ENCODE data around the gene MATCAP1. TPM values are rescaled to one million over a fixed set of nuclear protein-coding genes. Genes with fewer than 3 reads are reported as not detected.
A peak's percentile ranks its signal among the peaks of the same experiment; 100 is the strongest.

The MATCAP1 gene
- total RNA-seq, 1 experiment from 2014 or later: 22.2 TPM

GRCh38 chr16:67176662-67177061 is 7.1 kb downstream of the MATCAP1 start:
- ChIA-PET CTCF (interaction anchor here (0.9 to 1.1 kb wide), 2 partner anchors 196 to 278 kb away, joined by 4 to 6 read pairs; no protein-coding TSS in a partner anchor), POLR2A (no interaction called here)
- no TSS peak for BruUV-seq (replicated peaks)
- no peaks in the 10 kb centered on the region for H3K9me3 Mint-ChIP-seq (ENCODE audit: unreplicated experiment)
- DNase-seq: no peak
- no peak overlapping the region for H3K27ac Mint-ChIP-seq (ENCODE audit: unreplicated experiment)
- intact Hi-C loops (cut with micrococcal nuclease; ENCODE audit: unreplicated experiment): no loop called here
- no peaks in the 10 kb centered on the region for H3K36me3 ChIP-seq (ENCODE audit: control insufficient read depth, insufficient read depth, low read length)
- no peaks in the 10 kb centered on the region for H3K27me3 ChIP-seq (replicated peaks; ENCODE audit: control insufficient read depth, insufficient read depth, low read length)
- H3K4me1 Mint-ChIP-seq (ENCODE audit: low read depth, unreplicated experiment): peaks cover 33% of the 10 kb centered on the region
- H3K4me1 ChIP-seq: peaks cover 18% of the 10 kb centered on the region
- no peak for TF ChIP-seq CTCF (IDR thresholded peaks at IDR 0.05; ENCODE audit: insufficient read depth in 1 of 2, low read depth in 1 of 2, low read length in 1 of 2, severe bottlenecking in 1 of 2, unreplicated experiment in 1 of 2)
- no peak overlapping the region for H3K4me3 Mint-ChIP-seq (ENCODE audit: unreplicated experiment)
- H3K4me3 ChIP-seq (ENCODE audit: low read depth, low read length): no peak overlapping the region
- peaks cover 31% of the 10 kb centered on the region for H3K36me3 Mint-ChIP-seq (ENCODE audit: insufficient read depth, unreplicated experiment)
- H3K9me3 ChIP-seq: no peaks in the 10 kb centered on the region
- no peaks in the 10 kb centered on the region for H3K27me3 Mint-ChIP-seq (ENCODE audit: insufficient read depth, unreplicated experiment)

GRCh38 chr16:67174706-67175231 is 9.0 kb downstream of the MATCAP1 start:
- no peaks in the 10 kb centered on the region for H3K9me3 Mint-ChIP-seq (ENCODE audit: unreplicated experiment)
- peaks cover 43% of the 10 kb centered on the region for H3K4me1 Mint-ChIP-seq (ENCODE audit: low read depth, unreplicated experiment)
- POLR2A ChIA-PET: no interaction called here
- Histone ChIP-seq H3K4me3 (ENCODE audit: low read depth, low read length) (peak overlapping the region; percentile 41), H3K27me3 (replicated peaks; ENCODE audit: control insufficient read depth, insufficient read depth, low read length) (no peaks in the 10 kb centered on the region), H3K9me3 (no peaks in the 10 kb centered on the region), H3K36me3 (ENCODE audit: control insufficient read depth, insufficient read depth, low read length) (no peaks in the 10 kb centered on the region), H3K4me1 (peaks cover 29% of the 10 kb centered on the region)
- no TSS peak for BruUV-seq (replicated peaks)
- peaks cover 39% of the 10 kb centered on the region for H3K36me3 Mint-ChIP-seq (ENCODE audit: insufficient read depth, unreplicated experiment)
- DNase-seq: no peak
- CTCF ChIA-PET: interaction anchor here (0.6 to 1.8 kb wide), 7 partner anchors 10 to 1279 kb away, joined by 3 to 4 read pairs (median 3); partner anchors contain the start of gene NFATC3
- H3K27me3 Mint-ChIP-seq (ENCODE audit: insufficient read depth, unreplicated experiment): no peaks in the 10 kb centered on the region
- H3K27ac Mint-ChIP-seq (ENCODE audit: unreplicated experiment): no peak overlapping the region
- H3K4me3 Mint-ChIP-seq (ENCODE audit: unreplicated experiment): no peak overlapping the region
- TF ChIP-seq CTCF (IDR thresholded peaks at IDR 0.05; ENCODE audit: insufficient read depth in 1 of 2, low read depth in 1 of 2, low read length in 1 of 2, severe bottlenecking in 1 of 2, unreplicated experiment in 1 of 2): no peak
- intact Hi-C loops (cut with micrococcal nuclease; ENCODE audit: unreplicated experiment): loop anchor here (1.0 kb wide), 1 partner anchor 12 kb away; no protein-coding TSS in a partner anchor

- H3K27ac Mint-ChIP-seq (ENCODE audit: unreplicated experiment): peak overlapping the region; percentile 53
- no peaks in the 10 kb centered on the region for H3K27me3 ChIP-seq (replicated peaks; ENCODE audit: control insufficient read depth, insufficient read depth, low read length)
- CTCF ChIA-PET: interaction anchor here (0.6 to 1.8 kb wide), 12 partner anchors 10 to 1280 kb away, joined by 3 to 5 read pairs (median 3); partner anchors contain the start of gene NFATC3
- intact Hi-C loops (cut with micrococcal nuclease; ENCODE audit: unreplicated experiment): loop anchor here (1.0 kb wide), 1 partner anchor 12 kb away; no protein-coding TSS in a partner anchor
- H3K27me3 Mint-ChIP-seq (ENCODE audit: insufficient read depth, unreplicated experiment): no peaks in the 10 kb centered on the region
- peak; percentile 82 to 86 for DNase-seq
- TF ChIP-seq CTCF (IDR thresholded peaks at IDR 0.05; ENCODE audit: insufficient read depth in 1 of 2, low read depth in 1 of 2, low read length in 1 of 2, severe bottlenecking in 1 of 2, unreplicated experiment in 1 of 2): peak in 1 of 2 experiments; percentile 50
- peak overlapping the region; percentile 41 for H3K4me3 ChIP-seq (ENCODE audit: low read depth, low read length)
- TSS peak; percentile 5 for BruUV-seq (replicated peaks)
- no peaks in the 10 kb centered on the region for H3K9me3 ChIP-seq
- POLR2A ChIA-PET: interaction anchor here (0.8 kb wide), 1 partner anchor 13 kb away, joined by 3 read pairs; no protein-coding TSS in a partner anchor
- H3K36me3 Mint-ChIP-seq (ENCODE audit: insufficient read depth, unreplicated experiment): peaks cover 39% of the 10 kb centered on the region
- H3K4me1 ChIP-seq: peaks cover 36% of the 10 kb centered on the region
- H3K36me3 ChIP-seq (ENCODE audit: control insufficient read depth, insufficient read depth, low read length): no peaks in the 10 kb centered on the region
- H3K4me3 Mint-ChIP-seq (ENCODE audit: unreplicated experiment): peak overlapping the region; percentile 78
- H3K4me1 Mint-ChIP-seq (ENCODE audit: low read depth, unreplicated experiment): peaks cover 42% of the 10 kb centered on the region
- H3K9me3 Mint-ChIP-seq (ENCODE audit: unreplicated experiment): no peaks in the 10 kb centered on the region
Measured at GRCh38 chr16:67173808-67174705, 9.7 kb downstream of the MATCAP1 start.

Measured in Caco-2 (cell line).